IMR-90 (cell line): ENCODE results near the gene STUB1. TPM values are rescaled to one million over a fixed set of nuclear protein-coding genes. Genes with fewer than 3 reads are reported as not detected.

Experiments
- ATAC-seq: fragments of 200-7000 bp; cut with Tn5 transposase; 2 replicates; pipeline ENCODE4 v1.9.1; 2020; ENCODE audit warnings: low read depth, mild to moderate bottlenecking, moderate library complexity
- BruUV-seq: library from RNA; stranded (reverse); fragments of 400-500 nt; replicated peaks from 2 replicates; lab custom pipeline; 2021; lab: Mats Ljungman, UMichigan
- CTCF ChIA-PET: fragments of 300-600 bp; formaldehyde crosslinking; extraction: SDS; loops from one replicate; lab custom pipeline; 2021; ENCODE audit warnings: antibody characterized with exemption; lab: Yijun Ruan, JAX
- POLR2A ChIA-PET: fragments of 300-600 bp; sonication (Branson Sonifier 250); formaldehyde crosslinking; loops from one replicate; lab custom pipeline; 2022; ENCODE audit warnings: antibody characterized with exemption; ENCODE audit not compliant: unreplicated experiment; lab: Charles Lee
- DNase-seq: peaks from one replicate; pipeline ENCODE4 v3.0.0; 2013
- H2AFZ ChIP-seq: replicated peaks from 2 replicates; pipeline ENCODE3; 2013; ENCODE audit warnings: low read length, mild to moderate bottlenecking; ENCODE audit not compliant: poor library complexity
- H2AK5ac ChIP-seq: 2 replicates; pipeline ENCODE4 v1.6.1; 2013; ENCODE audit warnings: low read depth, low read length, inconsistent platforms
- H2AK9ac ChIP-seq: replicated peaks from 2 replicates; pipeline ENCODE3; 2013; ENCODE audit warnings: mild to moderate bottlenecking, low read depth, low read length, moderate library complexity; ENCODE audit not compliant: poor library complexity
- H2BK120ac ChIP-seq: 2 replicates; pipeline ENCODE4 v1.6.1; 2013; ENCODE audit warnings: low read depth, low read length, inconsistent platforms
- H2BK15ac ChIP-seq: 3 replicates; pipeline ENCODE4 v1.6.1; 2013; ENCODE audit warnings: low read depth, low read length, inconsistent platforms
- H2BK20ac ChIP-seq: 2 replicates; pipeline ENCODE4 v1.6.1; 2013; ENCODE audit warnings: low read depth, mild to moderate bottlenecking, inconsistent platforms, low read length, moderate library complexity
- H2BK5ac ChIP-seq: 2 replicates; pipeline ENCODE4 v1.6.1; 2013; ENCODE audit warnings: mild to moderate bottlenecking, low read depth, low read length, inconsistent platforms; ENCODE audit not compliant: poor library complexity, severe bottlenecking
- H3K14ac ChIP-seq: replicated peaks from 2 replicates; pipeline ENCODE4 v1.6.1; 2013; ENCODE audit warnings: low read depth, low read length, inconsistent platforms
- H3K18ac ChIP-seq: 2 replicates; pipeline ENCODE4 v1.6.1; 2013; ENCODE audit warnings: low read depth, low read length, control low read depth
- H3K23ac ChIP-seq: 2 replicates; pipeline ENCODE4 v1.6.1; 2013; ENCODE audit warnings: low read depth, low read length, inconsistent platforms
- H3K27ac ChIP-seq: 2 replicates; pipeline ENCODE4 v1.5.1; 2013; ENCODE audit warnings: mild to moderate bottlenecking, control low read depth, low read length; ENCODE audit not compliant: insufficient read depth
- H3K27me3 ChIP-seq: 2 replicates; pipeline ENCODE4 v1.6.1; 2013; ENCODE audit warnings: low read length; ENCODE audit not compliant: control insufficient read depth, insufficient read depth
- H3K36me3 ChIP-seq: 2 replicates; pipeline ENCODE4 v1.6.1; 2013; ENCODE audit warnings: low read length, mixed read lengths; ENCODE audit not compliant: control insufficient read depth, insufficient read depth
- H3K4ac ChIP-seq: 2 replicates; pipeline ENCODE4 v1.6.1; 2013; ENCODE audit warnings: low read depth, low read length, inconsistent platforms
- H3K4me1 ChIP-seq: 2 replicates; pipeline ENCODE4 v1.6.1; 2013; ENCODE audit warnings: low read length, mixed read lengths; ENCODE audit not compliant: control insufficient read depth, insufficient read depth
- H3K4me2 ChIP-seq: 2 replicates; pipeline ENCODE4 v1.6.1; 2013; ENCODE audit warnings: low read depth, mild to moderate bottlenecking, control low read depth, low read length, moderate library complexity
- H3K4me3 ChIP-seq: 2 replicates; pipeline ENCODE4 v1.5.1; 2013; ENCODE audit warnings: low read depth, mild to moderate bottlenecking, control low read depth, low read length, moderate library complexity; ENCODE audit not compliant: insufficient read depth
- H3K56ac ChIP-seq: 2 replicates; pipeline ENCODE4 v1.6.1; 2013; ENCODE audit warnings: low read length, inconsistent platforms; ENCODE audit not compliant: insufficient read depth; ENCODE audit errors: extremely low read depth
- H3K79me1 ChIP-seq, 2 experiments: 2 replicates each; pipeline ENCODE4 v1.6.1; 2013; ENCODE audit warnings: low read length in 2 of 2, inconsistent platforms in 1 of 2, low read depth in 1 of 2
- H3K9ac ChIP-seq: 2 replicates; pipeline ENCODE4 v1.6.1; 2013; ENCODE audit warnings: low read depth, low read length, control low read depth
- H3K9me1 ChIP-seq: 2 replicates; pipeline ENCODE4 v1.6.1; 2013; ENCODE audit warnings: low read length, inconsistent platforms; ENCODE audit not compliant: insufficient read depth
- H3K9me3 ChIP-seq: 2 replicates; pipeline ENCODE4 v1.6.1; 2013; ENCODE audit warnings: low read length; ENCODE audit not compliant: control insufficient read depth, insufficient read depth
- H4K20me1 ChIP-seq: 2 replicates; pipeline ENCODE4 v1.6.1; 2013; ENCODE audit warnings: low read length, inconsistent platforms; ENCODE audit not compliant: insufficient read depth
- H4K5ac ChIP-seq: 2 replicates; pipeline ENCODE4 v1.6.1; 2013; ENCODE audit warnings: mild to moderate bottlenecking, low read depth, low read length, control low read depth
- H4K8ac ChIP-seq, 2 experiments: 2 replicates each; pipeline ENCODE4 v1.6.1; 2013; ENCODE audit warnings: low read depth in 2 of 2, low read length in 2 of 2, control low read depth in 1 of 2, inconsistent platforms in 1 of 2
- H4K91ac ChIP-seq: 2 replicates; pipeline ENCODE4 v1.6.1; 2013; ENCODE audit warnings: low read depth, low read length, inconsistent platforms; ENCODE audit not compliant: insufficient read depth
- ELK1 ChIP-seq: fragments of 150-350 bp; IDR thresholded peaks from 2 replicates; pipeline ENCODE4 v1.6.1; 2016; ENCODE audit warnings: low read depth, mild to moderate bottlenecking, low read length, moderate library complexity, borderline replicate concordance
- MAZ ChIP-seq: IDR thresholded peaks from 2 replicates; pipeline ENCODE4 v1.6.1; 2012; ENCODE audit warnings: low read depth, mild to moderate bottlenecking, low read length, improper control_type of control experiment, moderate library complexity, borderline replicate concordance
- USF2 ChIP-seq: fragments of 150-350 bp; IDR thresholded peaks from 2 replicates; pipeline ENCODE4 v1.6.1; 2017; ENCODE audit warnings: mild to moderate bottlenecking, antibody characterized with exemption, low read length, low read depth
- WGBS, 2 experiments: methylation state at CpG; one replicate each; pipeline versions ENCODE4 v1.1.5 to v1.1.7; 2013; ENCODE audit warnings: missing lambda C conversion rate in 2 of 2; ENCODE audit not compliant: insufficient read length in 1 of 2; ENCODE audit errors: extremely low coverage in 2 of 2; 5-methylcytosine and 5-hydroxymethylcytosine counted together
- dilution Hi-C: fragments of 300-500 bp; cut with HindIII; formaldehyde crosslinking; loops from one replicate; pipeline ENCODE4 v1.14.3; 2018; ENCODE audit warnings: low sequenced_read_pairs; ENCODE audit not compliant: unreplicated experiment
- in situ Hi-C: fragments of 300-500 bp; cut with MboI; formaldehyde crosslinking; loops from 3 replicates; pipeline ENCODE4 v1.14.3; 2019; ENCODE audit warnings: low sequenced_read_pairs, inconsistent platforms, mixed read lengths
- intact Hi-C: fragments of 100-400 bp; cut with micrococcal nuclease; formaldehyde crosslinking; loops from 2 replicates; pipeline ENCODE4 v1.10.0; 2022
- polyA plus RNA-seq, 3 experiments: library from polyadenylated mRNA; depleted of rRNA; stranded (reverse); fragments of >200 nt; gene quantifications; 2 replicates each; pipeline ENCODE4 v1.2.3, GENCODE V29; 2012; ENCODE audit warnings: low replicate concordance in 1 of 3
- total RNA-seq: library from RNA; depleted of rRNA; stranded (reverse); fragments of >200 nt; gene quantifications from 2 replicates; pipeline ENCODE4 v1.2.3, GENCODE V29; 2012

STUB1 gene
- total and polyA plus RNA-seq, 2 of the 4 experiments (the other 2 are of a cell fraction), result 183 to 186 TPM

- H4K8ac ChIP-seq, result peak overlapping the region in 1 of 2 experiments; percentile 68; a peak in 1 of 4 replicates
- no peaks in the 10 kb centered on the region for H3K36me3 ChIP-seq
- H3K14ac ChIP-seq, result no peak overlapping the region
- ChIA-PET CTCF (no interaction called here), POLR2A (no interaction called here)
- H2BK5ac ChIP-seq, result no peak overlapping the region
- H3K27ac ChIP-seq, result no peak overlapping the region
- H3K18ac ChIP-seq, result no peak overlapping the region
- no peaks in the 10 kb centered on the region for H3K27me3 ChIP-seq
- H3K56ac ChIP-seq, result no peak overlapping the region
- peak overlapping the region; percentile 31; the same call in 1 of the 2 replicates for H3K23ac ChIP-seq
- no peaks in the 10 kb centered on the region for H3K9me1 ChIP-seq
- no peak overlapping the region for H2BK20ac ChIP-seq
- ATAC-seq (no peak), DNase-seq (no peak)
- H2AK5ac ChIP-seq, result no peak overlapping the region
- dilution Hi-C loops (no loop called here), in situ Hi-C loops (loop anchor here (25.0 kb wide), 1 partner anchor 346 kb away; the partner anchor contains the start of gene SSTR5), intact Hi-C loops (no loop called here)
- peaks cover 7% of the 10 kb centered on the region for H4K20me1 ChIP-seq
- H3K4me1 ChIP-seq, result peaks cover 15% of the 10 kb centered on the region
- peak overlapping the region; percentile 94 for H2AK9ac ChIP-seq
- 0 out of 2 replicates have a peak overlapping the region, but pooled peaks have one; percentile 52 for H3K4ac ChIP-seq
- peak overlapping the region; percentile 70; the same call in 1 of the 2 replicates for H3K4me3 ChIP-seq
- peak overlapping the region; percentile 90 for H3K4me2 ChIP-seq
- WGBS, 2 experiments, result 31% methylated on average over 4 of the region's 12 CpGs; no CpG with 5 or more reads in 1 of the 2 experiments
- H3K79me1 ChIP-seq, result peaks cover 13 to 23% of the 10 kb centered on the region in 2 experiments
- H2BK15ac ChIP-seq, result no peak overlapping the region
- peak overlapping the region; percentile 77 for H2AFZ ChIP-seq
- TF ChIP-seq USF2 (no peak), MAZ (no peak), ELK1 (no peak)
- no peak overlapping the region for H4K5ac ChIP-seq
- H3K9ac ChIP-seq, result peak overlapping the region; percentile 51; the same call in 1 of the 2 replicates
- no peak overlapping the region for H4K91ac ChIP-seq
- no TSS peak for BruUV-seq
- H2BK120ac ChIP-seq, result no peak overlapping the region
- no peaks in the 10 kb centered on the region for H3K9me3 ChIP-seq
Observed at GRCh38 chr16:716200-716568, 36.0 kb downstream of the STUB1 start.
